Uterus (tissue), 4 donors: Measurements from ENCODE around the gene FAF1. TPM values are rescaled to one million over a fixed set of nuclear protein-coding genes. Genes with fewer than 3 reads are reported as not detected.

Source experiments
- DNase-seq, 2 donors: peaks; one replicate each; pipeline ENCODE4 v3.0.0-alpha.2; 2019 to 2020
- H3K27ac ChIP-seq, 2 donors: fragments of 200-600 bp; sonication (generic); 1 replicate in 1 of 2; 2 replicates in 1 of 2; pipeline ENCODE4 v1.5.1; 2016 to 2018
- H3K27me3 ChIP-seq, 2 donors: fragments of 200-600 bp; sonication (generic); one replicate each; pipeline ENCODE4 v1.5.1; 2018 to 2019; ENCODE audit warnings: control low read depth in 1 of 2
- H3K36me3 ChIP-seq, 2 donors: fragments of 200-600 bp; sonication (generic); one replicate each; pipeline ENCODE4 v1.5.1; 2019; ENCODE audit warnings: control low read depth in 1 of 2
- H3K4me1 ChIP-seq, 2 donors: fragments of 200-600 bp; sonication (generic); one replicate each; pipeline ENCODE4 v1.5.1; 2018 to 2019; ENCODE audit warnings: control low read depth in 1 of 2
- H3K4me3 ChIP-seq, 2 donors: fragments of 200-600 bp; sonication (generic); 1 replicate in 1 of 2; 2 replicates in 1 of 2; pipeline ENCODE4 v1.5.1; 2018 to 2019; ENCODE audit warnings: mild to moderate bottlenecking in 1 of 2
- H3K9me3 ChIP-seq, 2 donors: fragments of 200-600 bp; sonication (generic); one replicate each; pipeline ENCODE4 v1.5.1; 2019; ENCODE audit warnings: control low read depth in 1 of 2
- POLR2A ChIP-seq, 2 donors: fragments of 450-650 bp; IDR thresholded peaks; one replicate each; pipeline ENCODE4 v1.6.1; 2016; ENCODE audit warnings: antibody characterized with exemption in 2 of 2, mild to moderate bottlenecking in 1 of 2, moderate library complexity in 1 of 2
- intact Hi-C: fragments of 100-400 bp; cut with DNase I; formaldehyde crosslinking; loops from one replicate; pipeline ENCODE4 v1.15.1; 2023; ENCODE audit warnings: low total_unique reads
- total RNA-seq, 4 donors: library from RNA; depleted of rRNA in 3 of 4; stranded (reverse); fragments of >200 nt in 3 of 4; gene quantifications; one replicate each; pipeline versions ENCODE4 v1.1.0 to v1.2.4, GENCODE V29; 2014 to 2023
- TF ChIP-seq, protein P1 (sequence below), 4 experiments: fragments of 200-600 bp in 2 of 4; fragments of 450-650 bp in 2 of 4; sonication (generic) in 2 of 4; IDR thresholded peaks; one replicate each; pipeline ENCODE4 v1.5.1; 2016 to 2019; ENCODE audit warnings: antibody characterized with exemption in 4 of 4, mild to moderate bottlenecking in 2 of 4, moderate library complexity in 1 of 4
- donor health status: DM: yes; HTN: yes; CAD: no.

FAF1 gene
- total RNA-seq, 4 donors from 2014 or later: 34.1 to 77.2 (median 64.1) TPM

- Histone ChIP-seq H3K27me3 (no peaks in the 10 kb centered on the region), H3K4me3 (no peak overlapping the region), H3K9me3 (no peaks in the 10 kb centered on the region), H3K4me1 (no peaks in the 10 kb centered on the region), H3K36me3 (no peaks in the 10 kb centered on the region), H3K27ac (no peak overlapping the region)
- TF ChIP-seq, protein P1, sequence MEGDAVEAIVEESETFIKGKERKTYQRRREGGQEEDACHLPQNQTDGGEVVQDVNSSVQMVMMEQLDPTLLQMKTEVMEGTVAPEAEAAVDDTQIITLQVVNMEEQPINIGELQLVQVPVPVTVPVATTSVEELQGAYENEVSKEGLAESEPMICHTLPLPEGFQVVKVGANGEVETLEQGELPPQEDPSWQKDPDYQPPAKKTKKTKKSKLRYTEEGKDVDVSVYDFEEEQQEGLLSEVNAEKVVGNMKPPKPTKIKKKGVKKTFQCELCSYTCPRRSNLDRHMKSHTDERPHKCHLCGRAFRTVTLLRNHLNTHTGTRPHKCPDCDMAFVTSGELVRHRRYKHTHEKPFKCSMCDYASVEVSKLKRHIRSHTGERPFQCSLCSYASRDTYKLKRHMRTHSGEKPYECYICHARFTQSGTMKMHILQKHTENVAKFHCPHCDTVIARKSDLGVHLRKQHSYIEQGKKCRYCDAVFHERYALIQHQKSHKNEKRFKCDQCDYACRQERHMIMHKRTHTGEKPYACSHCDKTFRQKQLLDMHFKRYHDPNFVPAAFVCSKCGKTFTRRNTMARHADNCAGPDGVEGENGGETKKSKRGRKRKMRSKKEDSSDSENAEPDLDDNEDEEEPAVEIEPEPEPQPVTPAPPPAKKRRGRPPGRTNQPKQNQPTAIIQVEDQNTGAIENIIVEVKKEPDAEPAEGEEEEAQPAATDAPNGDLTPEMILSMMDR (IDR thresholded peaks at IDR 0.05): no peak
- no peak for TF ChIP-seq POLR2A (IDR thresholded peaks at IDR 0.05)
- DNase-seq: no peak
- intact Hi-C loops: no loop called here
Observed at GRCh38 chr1:50476800-50477199, 483.3 kb downstream of the FAF1 start.

GRCh38 chr1:50474859-50475809, 484.9 kb downstream of the FAF1 start:
- Histone ChIP-seq H3K4me3 (no peak overlapping the region), H3K4me1 (no peaks in the 10 kb centered on the region), H3K27ac (no peak overlapping the region), H3K9me3 (no peaks in the 10 kb centered on the region), H3K36me3 (no peaks in the 10 kb centered on the region), H3K27me3 (no peaks in the 10 kb centered on the region)
- no peak for DNase-seq
- intact Hi-C loops: no loop called here
- TF ChIP-seq, protein P1 (IDR thresholded peaks at IDR 0.05): no peak
- no peak for TF ChIP-seq POLR2A (IDR thresholded peaks at IDR 0.05)

DNA sequence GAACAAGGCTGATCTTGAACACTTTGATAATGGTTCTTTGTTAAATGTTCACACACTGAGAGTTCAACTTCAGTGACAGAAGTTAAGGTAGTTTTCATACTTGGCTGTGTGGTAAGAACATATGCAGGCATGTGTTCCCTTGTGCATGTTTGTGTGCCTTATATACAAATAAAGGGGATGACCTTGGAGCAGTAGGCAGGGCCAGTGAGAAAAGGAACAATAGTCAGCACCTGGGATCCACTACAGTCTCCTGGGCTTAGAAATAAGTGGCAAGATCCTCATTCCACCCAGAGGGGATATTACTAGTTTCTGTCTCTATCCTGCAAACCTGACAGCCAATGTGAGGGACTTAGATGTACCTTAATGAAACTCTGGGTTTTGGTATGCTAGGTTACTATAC, 486.6 kb downstream of the FAF1 start:
- H3K27ac ChIP-seq: no peak overlapping the region
- no peaks in the 10 kb centered on the region for H3K4me1 ChIP-seq
- no peaks in the 10 kb centered on the region for H3K9me3 ChIP-seq
- no peak for DNase-seq
- TF ChIP-seq POLR2A (IDR thresholded peaks at IDR 0.05): no peak
- TF ChIP-seq, protein P1 (IDR thresholded peaks at IDR 0.05): no peak
- intact Hi-C loops: no loop called here
- no peak overlapping the region for H3K4me3 ChIP-seq
- no peaks in the 10 kb centered on the region for H3K27me3 ChIP-seq
- no peaks in the 10 kb centered on the region for H3K36me3 ChIP-seq

GRCh38 chr1:50471967-50472366, 488.1 kb downstream of the FAF1 start:
- DNase-seq: no peak
- H3K27ac ChIP-seq: no peak overlapping the region
- no peaks in the 10 kb centered on the region for H3K4me1 ChIP-seq
- intact Hi-C loops: no loop called here
- H3K4me3 ChIP-seq: no peak overlapping the region
- H3K9me3 ChIP-seq: no peaks in the 10 kb centered on the region
- TF ChIP-seq POLR2A (IDR thresholded peaks at IDR 0.05): no peak
- TF ChIP-seq, protein P1 (IDR thresholded peaks at IDR 0.05): no peak
- H3K27me3 ChIP-seq: no peaks in the 10 kb centered on the region
- H3K36me3 ChIP-seq: no peaks in the 10 kb centered on the region

GRCh38 chr1:50462964-50463363, 497.1 kb downstream of the FAF1 start:
- Histone ChIP-seq H3K36me3 (no peaks in the 10 kb centered on the region), H3K27me3 (no peaks in the 10 kb centered on the region), H3K4me1 (no peaks in the 10 kb centered on the region), H3K9me3 (no peaks in the 10 kb centered on the region), H3K27ac (no peak overlapping the region), H3K4me3 (no peak overlapping the region)
- intact Hi-C loops: no loop called here
- TF ChIP-seq POLR2A (IDR thresholded peaks at IDR 0.05): no peak
- TF ChIP-seq, protein P1 (IDR thresholded peaks at IDR 0.05): no peak
- no peak for DNase-seq
